Testis (tissue), 3 donors: ENCODE data around the gene TMEM63B. TPM values are rescaled to one million over a fixed set of nuclear protein-coding genes. Genes with fewer than 3 reads are reported as not detected.
A peak's percentile ranks its signal among the peaks of the same experiment; 100 is the strongest.

Experiments
- DNase-seq: peaks from one replicate; pipeline ENCODE4 v3.0.0-alpha.2; 2019
- H3K27ac ChIP-seq, 2 donors: fragments of 200-600 bp; sonication (generic); one replicate each; pipeline ENCODE4 v1.5.1; 2019
- H3K27me3 ChIP-seq: fragments of 200-600 bp; sonication (generic); one replicate; pipeline ENCODE4 v1.5.1; 2019
- H3K36me3 ChIP-seq: fragments of 200-600 bp; sonication (generic); one replicate; pipeline ENCODE4 v1.5.1; 2017; ENCODE audit warnings: low read depth; ENCODE audit errors: missing control alignments
- H3K4me1 ChIP-seq: fragments of 200-600 bp; sonication (generic); one replicate; pipeline ENCODE4 v1.5.1; 2019
- H3K4me3 ChIP-seq, 2 donors: fragments of 200-600 bp; sonication (generic); one replicate each; pipeline ENCODE4 v1.5.1; 2017 to 2019
- H3K9me3 ChIP-seq: fragments of 200-600 bp; sonication (generic); one replicate; pipeline ENCODE4 v1.5.1; 2017
- POLR2A ChIP-seq: fragments of 450-650 bp; IDR thresholded peaks from one replicate; pipeline ENCODE4 v1.6.1; 2017; ENCODE audit warnings: antibody characterized with exemption, mild to moderate bottlenecking, moderate library complexity
- WGBS, 2 donors: methylation state at CpG; one replicate each; pipeline ENCODE4 v1.1.5; 2018; 5-methylcytosine and 5-hydroxymethylcytosine counted together
- intact Hi-C: fragments of 100-400 bp; cut with DNase I; formaldehyde crosslinking; loops from one replicate; pipeline ENCODE4 v1.15.1; 2023; ENCODE audit warnings: low total_unique reads
- polyA plus RNA-seq: library from polyadenylated mRNA; stranded (reverse); fragments of 350-450 nt; fragmentation: Illumina TruSeq; extraction: RNeasy Lipid Tissue Mini Kit (QIAGEN cat#74804); gene quantifications from one replicate; pipeline ENCODE4 v1.2.3, GENCODE V29; 2014; ENCODE audit warnings: low read depth, low replicate concordance; ENCODE audit not compliant: insufficient read depth
- total RNA-seq, 2 donors: library from RNA; depleted of rRNA; stranded (reverse); fragments of >200 nt; gene quantifications; one replicate each; pipeline ENCODE4 v1.2.3, GENCODE V29; 2016
- TF ChIP-seq, protein P1 (sequence below), 3 experiments: fragments of 450-650 bp in 2 of 3; fragments of 200-600 bp in 1 of 3; sonication (generic) in 1 of 3; IDR thresholded peaks; one replicate each; pipeline ENCODE4 v1.5.1; 2016 to 2019; ENCODE audit warnings: antibody characterized with exemption in 3 of 3, mild to moderate bottlenecking in 2 of 3, moderate library complexity in 1 of 3

TMEM63B gene
- total and polyA plus RNA-seq, 3 donors from 2014 or later, result 79.0 to 170 (median 139) TPM

GRCh38 chr6:44169154-44169553 lies 41.8 kb downstream of the TMEM63B start:
- H3K4me3 ChIP-seq, result no peak overlapping the region
- no peak overlapping the region for H3K27ac ChIP-seq
- H3K27me3 ChIP-seq, result no peaks in the 10 kb centered on the region
- no peaks in the 10 kb centered on the region for H3K4me1 ChIP-seq
- TF ChIP-seq, protein P1, sequence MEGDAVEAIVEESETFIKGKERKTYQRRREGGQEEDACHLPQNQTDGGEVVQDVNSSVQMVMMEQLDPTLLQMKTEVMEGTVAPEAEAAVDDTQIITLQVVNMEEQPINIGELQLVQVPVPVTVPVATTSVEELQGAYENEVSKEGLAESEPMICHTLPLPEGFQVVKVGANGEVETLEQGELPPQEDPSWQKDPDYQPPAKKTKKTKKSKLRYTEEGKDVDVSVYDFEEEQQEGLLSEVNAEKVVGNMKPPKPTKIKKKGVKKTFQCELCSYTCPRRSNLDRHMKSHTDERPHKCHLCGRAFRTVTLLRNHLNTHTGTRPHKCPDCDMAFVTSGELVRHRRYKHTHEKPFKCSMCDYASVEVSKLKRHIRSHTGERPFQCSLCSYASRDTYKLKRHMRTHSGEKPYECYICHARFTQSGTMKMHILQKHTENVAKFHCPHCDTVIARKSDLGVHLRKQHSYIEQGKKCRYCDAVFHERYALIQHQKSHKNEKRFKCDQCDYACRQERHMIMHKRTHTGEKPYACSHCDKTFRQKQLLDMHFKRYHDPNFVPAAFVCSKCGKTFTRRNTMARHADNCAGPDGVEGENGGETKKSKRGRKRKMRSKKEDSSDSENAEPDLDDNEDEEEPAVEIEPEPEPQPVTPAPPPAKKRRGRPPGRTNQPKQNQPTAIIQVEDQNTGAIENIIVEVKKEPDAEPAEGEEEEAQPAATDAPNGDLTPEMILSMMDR (IDR thresholded peaks at IDR 0.05), result no peak
- no peak for TF ChIP-seq POLR2A
- no peaks in the 10 kb centered on the region for H3K36me3 ChIP-seq
- 48 to 65% methylated on average over 6 to 9 of the region's 9 CpGs for WGBS, 2 donors
- H3K9me3 ChIP-seq, result no peaks in the 10 kb centered on the region
- intact Hi-C loops, result no loop called here
- DNase-seq, result peak; percentile 61

DNA sequence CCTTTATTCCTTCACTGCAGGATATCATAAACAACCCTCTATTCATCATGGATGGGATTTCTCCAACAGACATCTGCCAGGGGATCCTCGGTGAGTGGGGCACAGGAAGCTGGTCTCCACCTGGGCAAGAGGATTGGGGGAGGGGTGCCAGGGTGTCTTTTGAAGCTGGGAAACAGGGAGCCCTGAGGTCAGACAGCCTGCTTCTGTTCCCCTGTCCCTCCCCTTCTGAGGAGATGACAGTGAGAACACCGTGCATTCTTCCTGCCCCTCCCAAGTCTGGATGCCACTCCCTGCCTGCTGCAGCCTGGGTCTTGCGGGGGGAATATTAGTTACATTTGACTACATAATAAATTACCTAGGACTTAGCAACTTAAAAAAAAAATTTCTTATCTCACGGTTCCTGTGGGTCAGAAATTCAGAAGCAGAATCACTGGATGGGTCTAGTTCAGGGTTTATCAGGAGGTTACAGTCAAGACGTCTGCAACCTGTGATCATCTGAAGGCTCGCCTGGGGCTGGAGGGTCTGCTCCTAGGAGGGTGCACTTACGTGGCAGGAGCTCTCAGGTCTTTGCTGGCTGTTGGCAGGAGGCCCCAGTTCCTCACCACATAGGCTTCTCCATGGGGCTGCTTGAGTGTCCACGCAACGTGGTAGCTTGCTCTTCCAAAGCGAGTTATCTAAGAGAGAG lies 42.7 kb downstream of the TMEM63B start:
- intact Hi-C loops, result loop anchor here (10.0 kb wide), 1 partner anchor 65 kb away; no protein-coding TSS in a partner anchor
- WGBS, 2 donors, result 72 to 78% methylated on average over 10 of the region's 10 CpGs

GRCh38 chr6:44171899-44172546 lies 44.7 kb downstream of the TMEM63B start:
- 83 to 86% methylated on average over 11 to 12 of the region's 12 CpGs for WGBS, 2 donors
- intact Hi-C loops, result loop anchor here (10.0 kb wide), 1 partner anchor 63 kb away; no protein-coding TSS in a partner anchor

More for the DNA sequence above, 42.7 kb downstream of the TMEM63B start:
- H3K27ac ChIP-seq, result no peak overlapping the region
- no peaks in the 10 kb centered on the region for H3K4me1 ChIP-seq
- H3K27me3 ChIP-seq, result no peaks in the 10 kb centered on the region
- TF ChIP-seq, protein P1 (IDR thresholded peaks at IDR 0.05), result no peak
- TF ChIP-seq POLR2A, result no peak
- H3K9me3 ChIP-seq, result no peaks in the 10 kb centered on the region
- no peaks in the 10 kb centered on the region for H3K36me3 ChIP-seq
- no peak overlapping the region for H3K4me3 ChIP-seq
- DNase-seq, result no peak

GRCh38 chr6:44172731-44173500 lies 45.6 kb downstream of the TMEM63B start:
- Histone ChIP-seq H3K9me3 (no peaks in the 10 kb centered on the region), H3K4me3 (no peak overlapping the region), H3K27me3 (no peaks in the 10 kb centered on the region), H3K36me3 (no peaks in the 10 kb centered on the region), H3K4me1 (no peaks in the 10 kb centered on the region), H3K27ac (no peak overlapping the region)
- 41 to 52% methylated on average over 14 to 15 of the region's 15 CpGs for WGBS, 2 donors
- TF ChIP-seq POLR2A, result no peak
- TF ChIP-seq, protein P1 (IDR thresholded peaks at IDR 0.05), result peak; percentile 81 to 89 (median 83)
- DNase-seq, result peak; percentile 91
- intact Hi-C loops, result loop anchor here (10.0 kb wide), 1 partner anchor 62 kb away; no protein-coding TSS in a partner anchor

More at GRCh38 chr6:44171899-44172546, 44.7 kb downstream of the TMEM63B start:
- Histone ChIP-seq H3K27me3 (no peaks in the 10 kb centered on the region), H3K36me3 (no peaks in the 10 kb centered on the region), H3K4me1 (no peaks in the 10 kb centered on the region), H3K9me3 (no peaks in the 10 kb centered on the region), H3K27ac (no peak overlapping the region), H3K4me3 (no peak overlapping the region)
- TF ChIP-seq POLR2A, result no peak
- TF ChIP-seq, protein P1 (IDR thresholded peaks at IDR 0.05), result no peak
- no peak for DNase-seq
